Right cardiac atrium (tissue), 5 donors: ENCODE results near the gene PBRM1. TPM values are rescaled to one million over a fixed set of nuclear protein-coding genes. Genes with fewer than 3 reads are reported as not detected.
A peak's percentile ranks its signal among the peaks of the same experiment; 100 is the strongest.

ENCODE experiments used
- ATAC-seq, 2 donors: fragments of 200-7000 bp; cut with Tn5 transposase; one replicate each; pipeline versions ENCODE4 v1.8.0 to v1.9.1; 2020; ENCODE audit warnings: moderate library complexity in 2 of 2, mild to moderate bottlenecking in 1 of 2
- DNase-seq, 3 donors: peaks; one replicate each; pipeline ENCODE4 v3.0.0-alpha.2; 2020
- H3K27ac ChIP-seq: one replicate; pipeline ENCODE4 v1.5.1; 2013; ENCODE audit warnings: mild to moderate bottlenecking, low read length, control low read depth, moderate library complexity
- H3K27me3 ChIP-seq: one replicate; pipeline ENCODE4 v1.6.1; 2013; ENCODE audit not compliant: control insufficient read depth, insufficient read depth
- H3K4me1 ChIP-seq: one replicate; pipeline ENCODE4 v1.6.1; 2013; ENCODE audit warnings: low read length; ENCODE audit not compliant: control insufficient read depth, insufficient read depth
- H3K4me3 ChIP-seq: one replicate; pipeline ENCODE4 v1.5.1; 2013; ENCODE audit warnings: low read length, control low read depth
- H3K9me3 ChIP-seq: one replicate; pipeline ENCODE4 v1.6.1; 2013; ENCODE audit warnings: low read length; ENCODE audit not compliant: control insufficient read depth
- WGBS: extraction: QIAGEN DNeasy Blood & Tissue Kit; methylation state at CpG from one replicate; pipeline ENCODE4 v1.1.7; 2013; 5-methylcytosine and 5-hydroxymethylcytosine counted together
- intact Hi-C, 4 donors: fragments of 100-400 bp; cut with DNase I; formaldehyde crosslinking; loops; one replicate each; pipeline versions ENCODE4 v1.11.0 to v1.14.0; 2022 to 2023
- polyA plus RNA-seq: library from polyadenylated mRNA; stranded (reverse); fragments of 200-250 nt; gene quantifications from one replicate; pipeline ENCODE4 v1.2.3, GENCODE V29; 2013
- total RNA-seq, 4 donors: library from RNA; stranded (reverse); fragmentation: NEBNext Ultra II Directional; extraction: Animal tissue kit (Norgen Biotek cat#: 25700); gene quantifications; one replicate each; pipeline ENCODE4 v1.2.1, GENCODE V29; 2021
- donor health status: healthy with polysubstance abuse.
- donor health status: DM: no; HTN: yes; CAD: no.
- donor health status: DM: no; HTN: no; CAD: no.
- donor health status: DM: no; HTN: yes; CAD: no; lungs with severe emphysema.
- donor health status: DM: yes; HTN: yes; CAD: no.

The PBRM1 gene
- total and polyA plus RNA-seq, 5 donors, result 10.0 to 56.8 (median 55.1) TPM

GRCh38 chr3:52614689-52615088 is 71.0 kb downstream of the PBRM1 start:
- no peak for ATAC-seq
- Histone ChIP-seq H3K4me3 (no peak overlapping the region), H3K27me3 (no peaks in the 10 kb centered on the region), H3K27ac (no peak overlapping the region), H3K4me1 (no peaks in the 10 kb centered on the region), H3K9me3 (no peaks in the 10 kb centered on the region)
- 95% methylated on average over 3 of the region's 3 CpGs for WGBS
- no peak for DNase-seq
- intact Hi-C loops, result no loop called here

GRCh38 chr3:52609316-52609815 is 76.3 kb downstream of the PBRM1 start:
- Histone ChIP-seq H3K27me3 (no peaks in the 10 kb centered on the region), H3K27ac (no peak overlapping the region), H3K4me1 (no peaks in the 10 kb centered on the region), H3K9me3 (no peaks in the 10 kb centered on the region), H3K4me3 (no peak overlapping the region)
- no peak for DNase-seq
- no peak for ATAC-seq
- intact Hi-C loops, result loop anchor here in 1 of 4 donors (10.0 kb wide), 1 partner anchor 135 kb away; no protein-coding TSS in a partner anchor
- 98% methylated on average over 8 of the region's 8 CpGs for whole genome bisulfite sequencing

- no peak overlapping the region for H3K27ac ChIP-seq
- intact Hi-C loops, result loop anchor here in 1 of 4 donors (10.0 kb wide), 1 partner anchor 134 kb away; no protein-coding TSS in a partner anchor
- WGBS, result 87% methylated on average over 2 of the region's 2 CpGs
- ATAC-seq (no peak), DNase-seq (no peak)
- H3K9me3 ChIP-seq, result no peaks in the 10 kb centered on the region
- H3K4me1 ChIP-seq, result no peaks in the 10 kb centered on the region
- H3K4me3 ChIP-seq, result no peak overlapping the region
- no peaks in the 10 kb centered on the region for H3K27me3 ChIP-seq
Observed at GRCh38 chr3:52608337-52608736, 77.4 kb downstream of the PBRM1 start.

GRCh38 chr3:52606373-52607085 is 79.2 kb downstream of the PBRM1 start:
- H3K4me1 ChIP-seq, result no peaks in the 10 kb centered on the region
- no peak overlapping the region for H3K4me3 ChIP-seq
- no peaks in the 10 kb centered on the region for H3K27me3 ChIP-seq
- H3K9me3 ChIP-seq, result no peaks in the 10 kb centered on the region
- ATAC-seq, result peak; percentile 51 to 67
- 81% methylated on average over 5 of the region's 5 CpGs for WGBS
- intact Hi-C loops, result loop anchor here in 1 of 4 donors (10.0 kb wide), 1 partner anchor 132 kb away; no protein-coding TSS in a partner anchor
- DNase-seq, result no peak
- no peak overlapping the region for H3K27ac ChIP-seq

- Histone ChIP-seq H3K9me3 (no peaks in the 10 kb centered on the region), H3K27ac (no peak overlapping the region), H3K4me3 (no peak overlapping the region), H3K4me1 (no peaks in the 10 kb centered on the region), H3K27me3 (no peaks in the 10 kb centered on the region)
- DNase-seq, result no peak
- no peak for ATAC-seq
- intact Hi-C loops, result loop anchor here in 1 of 4 donors (10.0 kb wide), 1 partner anchor 125 kb away; no protein-coding TSS in a partner anchor
Observed at GRCh38 chr3:52600258-52600657, 85.5 kb downstream of the PBRM1 start.

GRCh38 chr3:52596658-52597265 is 89.0 kb downstream of the PBRM1 start:
- no peak for DNase-seq
- Histone ChIP-seq H3K9me3 (no peaks in the 10 kb centered on the region), H3K27ac (no peak overlapping the region), H3K4me3 (no peak overlapping the region), H3K4me1 (no peaks in the 10 kb centered on the region), H3K27me3 (no peaks in the 10 kb centered on the region)
- peak in 1 of 2 donors; percentile 33 for ATAC-seq
- intact Hi-C loops, result no loop called here
- WGBS, result 91% methylated on average over 4 of the region's 4 CpGs

GRCh38 chr3:52593103-52593502 is 92.6 kb downstream of the PBRM1 start:
- intact Hi-C loops, result no loop called here
- no peaks in the 10 kb centered on the region for H3K4me1 ChIP-seq
- no peaks in the 10 kb centered on the region for H3K27me3 ChIP-seq
- DNase-seq (no peak), ATAC-seq (no peak)
- no peak overlapping the region for H3K27ac ChIP-seq
- no peaks in the 10 kb centered on the region for H3K9me3 ChIP-seq
- no peak overlapping the region for H3K4me3 ChIP-seq
- 58% methylated on average over 1 of the region's 1 CpG for WGBS

- no peak for DNase-seq
- no peak overlapping the region for H3K4me3 ChIP-seq
- H3K9me3 ChIP-seq, result no peaks in the 10 kb centered on the region
- no peaks in the 10 kb centered on the region for H3K27me3 ChIP-seq
- intact Hi-C loops, result no loop called here
- peaks cover 3% of the 10 kb centered on the region for H3K4me1 ChIP-seq
- no peak overlapping the region for H3K27ac ChIP-seq
- WGBS, result 82% methylated on average over 6 of the region's 6 CpGs
- ATAC-seq, result peak in 1 of 2 donors; percentile 42
Observed at GRCh38 chr3:52574056-52574965, 111.4 kb downstream of the PBRM1 start.

- Histone ChIP-seq H3K27ac (no peak overlapping the region), H3K9me3 (no peaks in the 10 kb centered on the region), H3K4me3 (no peak overlapping the region), H3K27me3 (no peaks in the 10 kb centered on the region), H3K4me1 (peaks cover 3% of the 10 kb centered on the region)
- intact Hi-C loops, result no loop called here
- DNase-seq (no peak), ATAC-seq (no peak)
- 59% methylated on average over 6 of the region's 6 CpGs for WGBS
Observed at GRCh38 chr3:52572221-52572620, 113.5 kb downstream of the PBRM1 start.

GRCh38 chr3:52570076-52570475 is 115.6 kb downstream of the PBRM1 start:
- DNase-seq (no peak), ATAC-seq (no peak)
- intact Hi-C loops, result no loop called here
- H3K9me3 ChIP-seq, result no peaks in the 10 kb centered on the region
- H3K27me3 ChIP-seq, result no peaks in the 10 kb centered on the region
- WGBS, result 78% methylated on average over 4 of the region's 4 CpGs
- H3K27ac ChIP-seq, result no peak overlapping the region
- H3K4me1 ChIP-seq, result peaks cover 3% of the 10 kb centered on the region
- H3K4me3 ChIP-seq, result no peak overlapping the region
